Dermis blood vessel endothelial cell (primary cell): Measurements from ENCODE around the gene SLAMF6. TPM values are rescaled to one million over a fixed set of nuclear protein-coding genes. Genes with fewer than 3 reads are reported as not detected.
A peak's percentile ranks its signal among the peaks of the same experiment; 100 is the strongest.
"Not testable (repeated sequence)": the region's sequence is repeated elsewhere in the genome, so short reads cannot be mapped to it uniquely, and the experiment has no call there.

Experiments used
- DNase-seq: peaks from one replicate; pipeline ENCODE4 v3.0.0; 2010
- total RNA-seq: library from RNA; depleted of rRNA; stranded (reverse); fragments of >200 nt; gene quantifications from 2 replicates; pipeline ENCODE4 v1.2.3, GENCODE V29; 2014

SLAMF6 gene
- total RNA-seq, 1 donor from 2014 or later: not detected

GRCh38 chr1:160542303-160542945, 19.4 kb upstream of the SLAMF6 start:
- DNase-seq: peak; percentile 9

DNA sequence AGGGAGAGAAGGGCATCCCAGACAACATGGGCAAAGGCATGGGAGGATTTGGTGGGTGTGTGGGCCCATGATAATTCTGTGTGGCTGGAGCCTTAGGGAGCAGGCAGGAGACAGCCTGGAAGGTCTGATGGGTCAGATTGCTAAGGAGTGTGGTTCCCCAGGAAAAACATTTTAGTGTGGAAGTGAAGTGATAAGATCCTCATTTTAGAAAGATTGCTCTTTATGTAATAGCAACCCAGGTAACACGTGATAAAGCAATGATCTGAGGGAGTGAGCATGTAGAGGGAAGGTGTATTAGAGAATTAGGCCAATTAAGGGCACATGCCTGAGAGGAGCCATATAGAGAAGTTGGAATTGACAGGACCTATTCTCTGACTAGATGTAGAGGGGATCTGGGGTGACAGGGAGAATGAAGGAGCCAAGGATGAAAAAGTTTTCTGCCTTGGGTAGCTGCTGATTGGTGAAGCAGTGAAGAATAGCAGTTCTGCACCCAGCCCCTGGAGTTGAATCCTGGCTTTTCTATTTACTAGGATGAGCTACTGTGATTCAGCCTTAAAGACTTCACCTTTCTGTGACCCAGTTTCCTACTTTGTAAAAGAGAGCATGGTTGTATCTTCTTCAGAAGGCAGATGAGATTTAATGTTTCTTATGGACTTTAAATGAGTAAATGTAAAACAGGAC, 18.7 kb upstream of the SLAMF6 start:
- DNase-seq: no peak

DNA sequence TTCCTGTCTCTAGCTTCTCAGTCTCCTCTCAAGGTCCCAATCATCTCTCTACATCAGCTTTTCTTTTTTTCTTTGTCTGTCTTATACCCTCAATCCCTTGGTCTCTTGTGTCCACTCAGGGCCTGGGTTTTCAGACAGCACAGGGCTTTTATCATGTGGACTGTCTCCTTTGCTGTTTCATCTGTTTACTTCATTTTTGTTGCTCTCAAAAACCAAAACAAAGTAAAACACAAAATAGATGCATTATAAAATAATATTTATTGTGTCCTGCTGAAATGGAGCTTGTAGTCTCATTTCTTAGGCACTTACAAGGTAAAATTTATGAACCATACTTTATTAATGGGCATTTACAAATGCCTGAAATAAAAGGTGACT, 17.8 kb upstream of the SLAMF6 start:
- no peak for DNase-seq

DNA sequence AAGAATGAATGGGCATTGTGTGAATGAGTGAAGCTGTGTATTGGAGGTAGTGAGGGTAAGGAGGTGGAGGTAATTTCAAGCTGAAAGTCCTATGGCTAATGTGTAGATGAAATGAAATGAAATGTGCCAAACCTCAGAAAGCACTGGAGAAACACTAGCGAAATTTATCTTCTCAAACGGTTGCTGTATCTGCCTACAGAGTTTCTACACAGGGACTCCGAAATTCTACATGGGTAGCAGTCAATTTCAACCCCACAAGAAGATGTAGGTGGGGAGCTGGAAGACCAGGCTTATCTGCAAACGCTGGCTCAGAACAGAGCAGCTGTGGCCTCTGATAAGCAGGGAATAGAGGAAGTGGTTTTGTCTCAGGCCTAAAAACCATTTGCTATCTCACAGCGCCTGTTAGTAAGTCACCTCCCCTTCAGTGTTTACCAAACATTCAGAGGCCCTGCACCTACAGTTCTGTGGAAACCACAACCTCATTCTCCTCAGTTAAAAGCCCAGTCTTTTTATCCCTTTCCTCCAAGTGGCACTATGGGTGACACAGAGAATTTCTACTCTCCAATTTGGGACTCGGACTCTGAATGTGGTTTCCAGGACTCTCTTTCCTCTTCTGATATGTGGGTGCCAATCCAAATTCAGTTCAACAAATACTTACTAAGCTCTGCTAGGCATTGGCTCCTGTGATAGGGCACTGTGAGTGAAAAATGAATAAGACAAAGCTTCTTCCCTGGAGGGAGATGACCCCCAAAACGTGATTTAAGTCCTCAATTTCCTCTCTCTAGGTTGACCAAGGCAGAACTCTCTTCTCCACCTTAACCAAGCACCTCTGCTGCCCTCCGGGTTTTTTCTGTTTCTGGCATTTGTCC, 17.2 kb upstream of the SLAMF6 start:
- peak; percentile 8 for DNase-seq

DNA sequence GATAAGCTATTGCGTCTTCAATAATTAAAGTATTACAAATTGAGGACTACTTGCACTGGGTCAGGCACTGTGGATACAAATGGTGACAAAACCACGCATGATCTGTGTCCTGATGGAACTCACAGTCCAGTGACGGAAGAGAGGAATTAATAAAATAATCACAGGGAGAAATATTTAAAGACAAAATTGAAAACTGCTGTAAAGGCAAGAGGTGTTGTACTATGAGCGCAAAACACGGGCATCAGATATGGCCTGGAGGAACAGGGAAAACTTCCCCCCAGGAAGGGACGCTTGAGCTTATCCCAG, 16.6 kb upstream of the SLAMF6 start:
- DNase-seq: no peak

- DNase-seq: no peak
These were observed 16.1 kb upstream of the SLAMF6 start for GRCh38 chr1:160538985-160539651.

DNA sequence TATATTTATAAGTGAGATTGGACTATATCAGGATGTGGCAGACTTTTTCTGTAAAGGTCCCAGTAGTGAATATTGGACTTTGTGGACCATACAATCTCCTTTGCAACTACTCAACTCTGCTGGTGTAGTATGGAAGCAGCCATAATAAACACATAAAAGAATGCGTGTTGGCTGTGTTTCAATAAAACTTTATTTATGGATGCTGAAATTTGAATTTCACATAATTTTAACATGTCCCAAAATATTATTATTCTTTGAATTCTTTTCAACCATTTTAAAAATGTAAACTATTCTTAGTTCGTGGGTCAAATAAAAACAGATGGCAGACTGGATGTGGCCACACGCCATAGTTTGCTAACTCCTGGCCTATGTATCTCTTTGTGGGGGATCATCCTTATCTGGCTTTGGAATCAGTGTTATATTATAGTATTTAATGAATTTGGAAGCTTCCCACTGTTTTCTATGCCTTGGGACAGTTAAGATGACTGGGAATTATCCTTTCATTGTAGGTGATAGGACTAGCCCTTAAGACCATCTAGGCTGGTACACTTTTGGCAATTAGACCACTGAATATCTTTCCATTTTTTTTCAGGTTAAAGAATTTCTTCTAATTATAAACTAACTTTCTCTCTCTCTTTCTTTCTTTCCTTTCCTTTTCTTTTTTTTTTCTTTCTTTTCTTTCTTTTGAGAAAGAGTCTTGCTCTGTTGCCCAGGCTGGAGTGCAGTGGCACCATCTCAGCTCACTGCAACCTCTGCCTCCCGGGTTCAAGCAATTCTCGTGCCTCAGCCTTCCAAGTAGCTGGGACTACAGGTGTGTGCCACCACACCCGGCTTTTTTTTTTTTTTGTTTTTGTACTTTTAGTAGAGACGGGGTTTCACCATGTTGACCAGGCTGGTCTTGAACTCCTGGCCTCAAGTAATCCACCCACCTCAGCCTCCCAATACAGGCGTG, 14.9 kb upstream of the SLAMF6 start:
- DNase-seq: no peak

DNA sequence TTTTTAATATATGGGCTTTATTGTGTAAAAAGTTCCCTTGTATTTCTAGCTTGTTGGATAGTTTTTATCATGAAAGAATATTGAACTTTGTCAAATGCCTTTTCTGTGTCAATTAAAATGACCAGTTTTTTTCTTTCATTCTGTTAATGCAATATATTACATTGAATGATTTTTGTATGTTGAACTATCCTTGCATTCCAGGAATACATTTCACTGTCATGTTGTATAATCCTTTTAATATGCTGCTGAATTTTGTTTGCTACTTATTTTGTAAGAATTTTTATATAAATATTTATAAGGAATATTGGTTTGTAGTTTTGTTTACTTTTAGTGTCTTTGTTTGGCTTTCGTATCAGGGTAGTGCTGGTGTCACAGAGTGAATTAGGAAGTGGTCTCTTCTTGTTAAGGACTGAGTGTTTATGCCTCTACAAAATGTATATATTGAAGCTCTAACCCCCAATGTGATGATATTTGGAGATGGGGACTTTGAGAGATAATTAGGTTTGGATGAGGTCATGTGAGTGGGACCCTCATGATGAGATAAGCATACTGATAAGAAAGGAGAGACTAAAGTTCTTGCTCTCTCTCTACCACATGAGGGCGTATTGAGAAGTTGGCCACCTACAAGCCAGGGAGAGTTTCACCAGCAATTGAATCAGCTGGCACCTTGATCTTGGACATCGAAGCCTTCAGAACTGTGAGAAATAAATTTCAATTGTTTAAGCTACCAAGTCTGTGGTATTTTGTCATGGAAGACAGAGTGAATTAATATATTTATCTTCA, 12.0 kb upstream of the SLAMF6 start:
- DNase-seq: no peak

DNA sequence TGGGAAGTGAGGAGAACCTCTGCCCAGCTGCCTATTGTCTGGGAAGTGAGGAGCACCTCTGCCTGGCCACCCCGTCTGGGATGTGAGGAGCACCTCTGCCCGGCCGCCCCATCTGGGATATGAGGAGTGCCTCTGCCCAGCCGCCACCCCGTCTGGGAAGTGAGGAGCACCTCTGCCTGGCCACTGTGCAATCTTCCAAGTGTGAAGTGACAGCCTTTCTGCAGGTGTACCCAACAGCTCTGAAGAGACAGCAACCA, 9.4 kb upstream of the SLAMF6 start:
- not testable (repeated sequence) for DNase-seq

DNA sequence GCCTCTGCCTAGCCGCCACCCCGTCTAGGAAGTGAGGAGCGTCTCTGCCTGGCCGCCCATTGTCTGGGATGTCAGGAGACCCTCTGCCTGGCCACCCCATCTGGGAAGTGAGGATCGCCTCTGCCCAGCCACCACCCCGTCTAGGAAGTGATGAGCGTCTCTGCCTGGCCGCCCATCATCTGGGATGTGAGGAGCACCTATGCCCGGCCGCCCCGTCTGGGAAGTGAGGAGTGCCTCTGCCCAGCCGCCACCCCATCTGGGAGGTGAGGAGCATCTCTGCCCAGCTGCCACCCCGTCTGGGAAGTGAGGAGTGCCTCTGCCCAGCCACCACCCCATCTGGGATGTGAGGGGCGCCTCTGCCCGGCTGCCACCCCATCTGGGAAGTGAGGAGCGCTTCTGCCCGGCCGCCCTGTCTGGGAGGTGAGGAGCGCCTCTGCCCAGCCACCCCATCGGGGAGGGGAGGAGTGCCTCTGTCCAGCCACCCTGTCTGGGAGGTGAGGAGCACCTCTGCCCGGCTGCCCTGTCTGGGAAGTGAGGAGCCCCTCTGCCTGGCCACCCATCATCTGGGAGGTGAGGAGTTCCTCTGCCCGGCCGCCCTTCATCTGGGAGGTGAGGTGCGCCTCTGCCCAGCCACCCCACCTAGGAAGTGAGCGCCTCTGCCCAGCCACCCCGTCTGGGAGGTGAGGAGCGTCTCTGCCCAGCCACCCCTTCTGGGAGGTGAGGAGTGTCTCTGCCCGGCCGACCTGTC, 8.9 kb upstream of the SLAMF6 start:
- not testable (repeated sequence) for DNase-seq

DNA sequence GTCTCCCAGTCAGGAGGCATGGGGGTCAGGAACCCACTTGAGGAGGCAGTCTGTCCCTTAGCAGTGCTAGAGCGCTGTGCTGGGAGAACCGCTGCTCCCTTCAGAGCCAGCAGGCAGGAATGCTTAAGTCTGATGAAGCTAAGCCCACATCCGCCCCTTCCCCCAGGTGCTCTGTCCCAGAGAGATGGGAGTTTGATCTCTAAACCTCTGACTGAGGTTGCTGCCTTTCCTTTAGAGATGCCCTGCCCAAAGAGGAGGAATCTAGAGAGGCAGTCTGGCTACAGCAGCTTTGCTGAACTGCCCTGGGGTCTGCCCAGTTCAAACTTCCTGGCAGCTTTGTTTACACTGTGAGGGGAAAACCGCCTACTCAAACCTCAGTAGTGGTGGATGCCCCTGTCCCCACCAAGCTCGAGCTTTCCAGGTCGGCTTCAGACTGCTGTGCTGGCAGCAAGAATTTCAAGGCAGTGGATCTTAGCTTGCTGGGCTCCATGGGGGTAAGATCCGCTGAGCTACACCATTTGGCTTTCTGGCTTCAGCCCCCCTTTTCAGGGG, 6.4 kb upstream of the SLAMF6 start:
- DNase-seq: not testable (repeated sequence)

DNA sequence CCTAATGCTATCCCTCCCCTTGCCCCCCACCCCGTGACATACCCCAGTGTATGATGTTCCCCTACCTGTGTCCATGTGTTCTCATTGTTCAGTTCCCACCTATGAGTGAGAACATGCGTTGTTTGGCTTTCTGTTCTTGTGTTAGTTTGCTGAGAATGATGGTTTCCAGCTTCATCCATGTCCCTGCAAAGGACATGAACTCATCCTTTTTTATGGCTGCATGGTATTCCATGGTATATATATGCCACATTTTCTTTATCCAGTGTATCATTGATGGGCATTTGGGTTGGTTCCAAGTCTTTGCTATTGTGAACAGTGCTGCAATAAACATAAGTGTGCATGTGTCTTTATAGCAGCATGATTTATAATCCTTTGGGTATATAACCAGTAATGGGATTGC, 734 bp upstream of the SLAMF6 start:
- DNase-seq: not testable (repeated sequence)

DNA sequence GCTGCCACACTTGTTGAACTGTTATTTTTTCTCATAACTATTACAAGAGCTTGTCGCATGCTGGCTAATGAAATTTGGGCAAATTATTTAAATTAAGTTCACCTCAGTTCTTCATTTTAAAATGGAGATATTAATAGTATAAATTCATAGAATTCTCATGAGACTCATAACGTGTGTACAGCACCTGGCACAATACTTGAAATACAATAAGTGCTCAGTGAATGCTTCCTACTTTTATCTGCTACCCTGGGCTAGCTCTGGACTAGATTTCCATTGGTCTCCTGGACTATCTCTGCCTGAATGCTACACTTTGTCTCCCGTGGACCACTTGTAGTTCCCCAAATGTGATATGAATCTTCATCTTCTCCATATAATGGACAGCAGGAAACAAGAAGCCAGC, 919 bp downstream of the SLAMF6 start:
- no peak for DNase-seq

GRCh38 chr1:160521554-160521953, 1.5 kb downstream of the SLAMF6 start:
- no peak for DNase-seq

GRCh38 chr1:160520999-160521398, 2.1 kb downstream of the SLAMF6 start:
- no peak for DNase-seq

GRCh38 chr1:160520582-160520981, 2.5 kb downstream of the SLAMF6 start:
- no peak for DNase-seq

DNA sequence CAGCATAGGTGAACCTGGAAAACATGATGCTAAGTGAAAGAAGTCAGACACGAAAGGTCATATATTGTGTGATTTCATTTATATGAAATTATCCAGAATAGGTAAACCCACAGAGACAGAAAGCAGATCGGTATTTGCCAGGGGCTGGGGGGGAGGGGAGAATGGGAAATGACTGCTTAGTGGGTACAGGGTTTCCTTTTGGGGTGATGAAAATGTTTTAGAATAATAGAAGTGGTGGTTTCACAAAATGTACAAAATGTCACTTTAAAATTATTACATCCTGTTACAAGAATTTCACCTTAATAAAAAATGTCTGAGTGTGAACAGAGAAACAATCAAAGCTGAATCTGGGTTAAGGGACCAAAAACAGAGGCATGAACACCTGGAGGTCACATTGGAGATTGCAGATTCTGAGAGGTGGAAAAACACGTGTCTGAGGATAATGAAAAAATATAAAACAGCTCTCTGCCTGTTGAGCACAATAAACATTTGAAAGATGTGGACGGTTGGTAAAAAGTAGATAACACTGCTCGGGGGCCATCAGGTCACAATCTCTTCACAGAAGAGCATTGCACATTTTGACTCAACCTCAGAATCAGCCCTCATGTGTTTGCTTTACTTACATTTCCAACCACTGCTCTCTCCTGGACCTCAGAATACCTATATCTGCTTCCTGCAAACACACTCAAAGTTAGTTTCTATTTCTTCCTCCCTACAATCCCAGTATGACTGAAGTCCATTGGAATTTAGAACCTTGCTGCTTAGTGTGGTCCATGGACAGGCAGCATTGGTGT, 3.2 kb downstream of the SLAMF6 start:
- DNase-seq: no peak

DNA sequence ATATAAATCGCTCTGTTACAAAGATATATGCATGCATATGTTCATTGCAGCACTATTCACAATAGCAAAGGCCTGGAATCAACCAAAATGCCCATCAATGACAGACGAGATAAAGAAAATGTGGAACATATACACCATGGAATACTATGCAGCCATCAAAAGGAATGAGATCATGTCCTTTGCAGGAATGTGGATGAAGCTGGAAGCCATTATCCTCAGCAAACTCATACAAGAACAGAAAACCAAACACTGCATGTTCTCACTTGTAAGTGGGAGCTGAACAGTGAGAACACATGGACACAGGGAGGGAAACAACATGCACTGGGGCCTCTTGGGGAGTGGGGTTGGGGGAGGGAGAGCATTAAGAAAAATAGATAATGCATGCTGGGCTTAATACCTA, 5.5 kb downstream of the SLAMF6 start:
- not testable (repeated sequence) for DNase-seq

DNA sequence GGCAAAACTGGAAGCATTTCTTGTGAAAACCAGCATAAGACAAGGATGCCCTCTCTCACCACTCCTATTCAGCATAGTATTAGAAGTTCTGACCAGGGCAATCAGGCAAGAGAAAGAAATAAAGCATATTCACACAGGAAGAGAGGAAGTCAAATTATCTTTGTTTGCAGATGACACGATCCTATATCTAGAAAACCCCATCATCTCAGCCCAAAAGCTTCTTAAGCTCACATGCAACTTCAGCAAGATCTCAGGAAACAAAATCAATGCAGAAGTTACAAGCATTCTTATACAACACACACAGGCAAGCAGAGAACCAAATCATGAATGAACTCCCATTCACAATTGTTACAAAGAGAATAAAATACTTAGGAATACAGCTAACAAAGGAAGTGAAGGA, 7.1 kb downstream of the SLAMF6 start:
- not testable (repeated sequence) for DNase-seq

DNA sequence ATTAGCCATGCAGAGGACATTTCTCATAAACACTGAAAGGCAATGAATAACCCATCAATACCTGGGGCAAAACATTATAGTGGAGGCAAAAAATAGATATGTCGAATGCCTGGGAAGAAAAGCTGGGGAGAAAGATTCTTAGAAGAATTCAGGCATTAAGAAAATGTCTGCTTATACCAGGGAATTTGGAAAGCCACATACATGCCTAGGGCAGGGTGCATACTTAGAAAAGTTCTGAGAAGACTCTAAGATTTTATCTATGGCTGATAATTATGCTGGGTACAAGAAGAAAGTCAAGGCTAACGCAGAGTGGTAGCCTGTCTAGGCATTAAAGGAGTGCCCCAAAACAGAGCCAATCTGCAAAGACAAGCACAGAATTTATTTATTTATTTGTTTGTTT, 18.4 kb downstream of the SLAMF6 start:
- DNase-seq: no peak
